Fibroblast of mammary gland (primary cell): ENCODE data around the gene FAM120B.
"Not testable (repeated sequence)": the region's sequence is repeated elsewhere in the genome, so short reads cannot be mapped to it uniquely, and the experiment has no call there.

Source experiments
- DNase-seq: peaks from one replicate; pipeline ENCODE4 v3.0.0-alpha.2; 2010; ENCODE audit warnings: low read depth
- H3K4me3 ChIP-seq: 2 replicates; pipeline ENCODE4 v1.5.1; 2011; ENCODE audit warnings: low read depth, mild to moderate bottlenecking, low read length, moderate library complexity; ENCODE audit not compliant: control insufficient read depth
- TF ChIP-seq, protein P1 (sequence below): conservative IDR thresholded peaks from 2 replicates; pipeline ENCODE4 v1.5.1; 2011; ENCODE audit warnings: low read depth, low read length, inconsistent platforms; ENCODE audit not compliant: control insufficient read depth, insufficient read depth

The FAM120B gene

DNA sequence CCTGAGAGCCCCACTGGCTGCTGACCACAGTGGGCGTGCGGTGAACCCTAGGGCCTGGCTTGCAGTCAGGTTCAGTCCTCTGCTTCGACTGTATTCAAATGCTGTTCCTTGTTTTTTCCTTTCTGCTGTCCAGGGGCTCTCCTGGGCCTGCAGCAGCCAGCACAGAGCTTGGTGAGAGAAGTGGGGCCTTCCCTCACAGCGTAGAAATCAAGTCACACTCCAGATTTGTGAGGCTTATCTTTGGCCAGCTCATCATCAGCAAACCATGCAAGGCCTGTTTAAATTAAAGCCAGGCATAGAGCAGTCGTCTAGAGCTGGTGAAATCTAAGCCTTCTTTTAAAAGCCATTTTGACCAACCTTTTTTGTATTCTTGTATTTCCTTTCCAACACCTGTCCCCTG lies 8.4 kb downstream of the FAM120B start:
- no peak for DNase-seq
- TF ChIP-seq, protein P1, sequence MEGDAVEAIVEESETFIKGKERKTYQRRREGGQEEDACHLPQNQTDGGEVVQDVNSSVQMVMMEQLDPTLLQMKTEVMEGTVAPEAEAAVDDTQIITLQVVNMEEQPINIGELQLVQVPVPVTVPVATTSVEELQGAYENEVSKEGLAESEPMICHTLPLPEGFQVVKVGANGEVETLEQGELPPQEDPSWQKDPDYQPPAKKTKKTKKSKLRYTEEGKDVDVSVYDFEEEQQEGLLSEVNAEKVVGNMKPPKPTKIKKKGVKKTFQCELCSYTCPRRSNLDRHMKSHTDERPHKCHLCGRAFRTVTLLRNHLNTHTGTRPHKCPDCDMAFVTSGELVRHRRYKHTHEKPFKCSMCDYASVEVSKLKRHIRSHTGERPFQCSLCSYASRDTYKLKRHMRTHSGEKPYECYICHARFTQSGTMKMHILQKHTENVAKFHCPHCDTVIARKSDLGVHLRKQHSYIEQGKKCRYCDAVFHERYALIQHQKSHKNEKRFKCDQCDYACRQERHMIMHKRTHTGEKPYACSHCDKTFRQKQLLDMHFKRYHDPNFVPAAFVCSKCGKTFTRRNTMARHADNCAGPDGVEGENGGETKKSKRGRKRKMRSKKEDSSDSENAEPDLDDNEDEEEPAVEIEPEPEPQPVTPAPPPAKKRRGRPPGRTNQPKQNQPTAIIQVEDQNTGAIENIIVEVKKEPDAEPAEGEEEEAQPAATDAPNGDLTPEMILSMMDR = no peak
- H3K4me3 ChIP-seq = no peak overlapping the region

DNA sequence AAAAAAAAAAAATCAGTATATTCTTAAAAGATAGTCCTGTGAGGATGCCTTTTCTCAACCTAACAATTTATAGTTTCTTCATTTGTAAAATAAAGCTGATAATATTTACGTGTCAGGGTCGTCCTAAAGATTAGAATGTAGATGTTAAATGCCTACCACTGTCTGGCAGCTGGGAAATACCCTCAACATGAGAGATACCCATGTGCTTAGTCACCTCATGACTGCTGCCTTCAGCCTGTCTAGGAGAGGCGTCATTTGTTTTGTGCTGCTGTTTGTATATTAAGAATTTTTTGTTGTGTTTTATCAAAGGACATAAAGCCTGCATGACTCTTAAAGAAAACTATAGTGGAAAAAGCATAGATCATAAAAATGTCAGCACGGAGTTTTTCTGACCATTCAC lies 9.5 kb downstream of the FAM120B start:
- H3K4me3 ChIP-seq = no peak overlapping the region
- TF ChIP-seq, protein P1 = no peak
- no peak for DNase-seq

DNA sequence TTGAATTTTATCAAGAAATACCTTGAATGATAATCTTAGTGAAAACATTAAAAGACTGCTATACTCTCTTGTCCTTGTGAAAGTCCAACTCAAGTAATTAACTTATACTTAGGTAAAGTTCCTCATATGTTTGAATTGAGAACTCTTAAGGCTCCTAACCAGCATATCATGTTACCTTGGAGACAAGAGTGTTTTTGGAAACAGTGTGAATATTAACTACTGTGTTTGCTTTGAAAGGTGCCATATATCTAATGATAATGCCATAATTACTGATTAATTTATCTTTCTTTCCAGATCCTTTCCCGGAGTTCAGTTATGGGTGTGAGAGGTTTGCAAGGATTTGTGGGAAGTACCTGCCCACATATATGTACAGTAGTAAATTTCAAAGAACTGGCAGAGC lies 10.5 kb downstream of the FAM120B start:
- H3K4me3 ChIP-seq = no peak overlapping the region
- DNase-seq = no peak
- TF ChIP-seq, protein P1 = no peak

DNA sequence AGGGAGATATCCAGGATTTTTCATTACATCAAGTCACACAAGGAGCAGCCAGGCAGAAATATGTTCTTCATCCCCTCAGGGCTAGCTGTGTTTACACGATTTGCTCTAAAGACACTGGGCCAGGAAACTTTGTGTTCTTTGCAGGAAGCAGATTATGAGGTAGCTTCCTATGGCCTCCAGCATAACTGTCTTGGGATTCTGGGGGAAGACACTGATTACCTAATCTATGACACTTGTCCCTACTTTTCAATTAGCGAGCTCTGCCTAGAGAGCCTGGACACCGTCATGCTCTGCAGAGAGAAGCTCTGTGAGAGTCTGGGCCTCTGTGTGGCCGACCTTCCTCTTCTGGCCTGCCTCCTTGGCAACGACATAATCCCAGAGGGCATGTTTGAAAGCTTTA lies 11.2 kb downstream of the FAM120B start:
- no peak for DNase-seq
- H3K4me3 ChIP-seq = no peak overlapping the region
- TF ChIP-seq, protein P1 = no peak

DNA sequence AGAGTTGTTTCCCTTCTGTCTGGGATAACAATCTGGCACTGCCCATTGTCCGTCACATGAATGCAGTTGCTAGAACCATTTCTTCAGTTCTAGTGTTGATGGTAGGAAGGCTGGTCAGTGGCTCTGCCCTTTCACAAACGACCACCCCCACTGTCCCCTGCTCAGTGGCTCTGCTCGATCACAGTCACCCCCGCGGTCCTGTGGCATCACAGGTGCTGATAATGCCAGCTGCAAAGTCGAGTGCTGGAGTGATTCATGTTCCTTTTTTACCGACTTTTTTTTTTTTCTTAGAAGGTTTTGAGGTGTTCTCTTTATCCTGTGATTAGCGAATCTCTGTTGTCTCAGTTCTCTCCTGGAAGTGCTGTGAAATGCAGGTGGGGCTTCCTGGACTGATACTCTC lies 22.8 kb downstream of the FAM120B start:
- no peak for DNase-seq
- H3K4me3 ChIP-seq = no peak overlapping the region
- TF ChIP-seq, protein P1 = no peak

DNA sequence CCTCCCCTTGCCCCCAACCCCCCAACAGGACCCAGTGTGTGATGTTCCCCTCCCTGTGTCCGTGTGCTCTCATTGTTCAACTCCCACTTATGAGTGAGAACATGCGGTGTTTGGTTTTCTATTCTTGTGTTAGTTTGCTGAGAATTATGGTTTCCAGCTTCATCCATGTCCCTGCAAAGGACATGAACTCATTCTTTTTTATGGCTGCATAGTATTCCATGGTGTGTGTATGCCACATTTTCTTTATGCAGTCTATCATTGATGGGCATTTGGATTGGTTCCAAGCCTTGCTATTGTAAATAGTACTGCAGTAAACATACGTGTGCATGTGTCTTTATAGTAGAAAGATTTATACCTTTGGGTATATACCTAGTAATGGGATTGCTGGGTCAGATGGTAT lies 28.6 kb downstream of the FAM120B start:
- DNase-seq = not testable (repeated sequence)

DNA sequence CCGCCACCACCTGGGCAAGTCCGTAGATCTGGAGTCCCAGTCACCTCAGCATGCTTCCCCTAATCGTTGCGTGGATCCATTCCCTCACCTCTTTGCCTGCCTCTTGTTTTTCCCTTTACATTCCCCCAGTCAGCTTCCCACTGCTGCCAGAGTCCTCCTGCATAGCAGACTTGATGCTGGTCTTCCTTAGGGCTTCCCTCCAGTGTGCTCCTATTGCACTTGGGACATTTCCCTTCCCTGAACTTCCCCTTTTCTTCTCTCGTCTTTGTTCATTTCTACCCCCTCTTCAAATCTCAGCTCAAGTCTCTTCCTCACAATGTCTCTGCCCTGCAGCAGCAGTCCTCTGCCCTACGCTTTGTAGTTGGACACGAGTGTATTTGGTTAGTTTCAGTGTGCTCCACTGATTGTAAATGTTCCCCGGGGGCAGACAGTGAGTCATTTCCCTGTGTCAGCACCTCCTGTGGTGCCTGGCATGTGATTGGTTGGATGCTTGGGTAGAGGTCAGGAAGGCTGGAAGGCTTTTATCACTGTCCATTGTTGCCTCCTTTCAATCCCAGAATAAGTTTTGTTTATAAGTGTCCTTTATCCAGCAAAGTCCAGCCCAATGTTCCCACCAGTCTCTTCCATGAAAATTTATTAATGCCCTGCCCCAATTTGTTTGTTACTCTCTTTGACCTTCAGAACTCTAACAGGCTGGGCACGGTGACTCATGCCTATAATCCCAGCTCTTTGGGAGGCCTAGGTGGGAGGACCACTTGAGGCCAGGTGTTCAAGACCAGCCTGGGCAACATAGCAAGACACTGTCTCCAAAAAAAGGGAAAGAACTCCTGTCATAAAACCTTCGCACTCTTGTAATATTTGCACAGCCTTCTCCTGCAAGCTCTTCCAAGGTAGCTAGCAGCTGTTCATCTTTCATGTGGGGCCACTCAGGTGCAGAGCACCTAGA lies 38.3 kb downstream of the FAM120B start:
- TF ChIP-seq, protein P1 = no peak
- peak; percentile 73 for DNase-seq

More for the DNA sequence above, 28.6 kb downstream of the FAM120B start:
- H3K4me3 ChIP-seq = not testable (repeated sequence)

More for the DNA sequence above, 38.3 kb downstream of the FAM120B start:
- H3K4me3 ChIP-seq = no peak overlapping the region
